ENCODE measurements around the gene FICD.

FICD gene

GRCh38 chr12:108563136-108563803 lies 48.2 kb downstream of the FICD start:
- no peak for TF ChIP-seq GATA3 (IDR thresholded peaks at IDR 0.05; ENCODE audit: low read depth, low read length)
- no peak for TF ChIP-seq GATA2 (IDR thresholded peaks at IDR 0.05; ENCODE audit: low read depth, low read length)

GRCh38 chr12:108563804-108564151 lies 48.7 kb downstream of the FICD start:
- TF ChIP-seq GATA2 (IDR thresholded peaks at IDR 0.05; ENCODE audit: low read depth, low read length) (no peak), GATA3 (IDR thresholded peaks at IDR 0.05; ENCODE audit: low read depth, low read length) (no peak)

GRCh38 chr12:108564724-108565123 lies 49.6 kb downstream of the FICD start:
- TF ChIP-seq GATA2 (IDR thresholded peaks at IDR 0.05; ENCODE audit: low read depth, low read length) (no peak), GATA3 (IDR thresholded peaks at IDR 0.05; ENCODE audit: low read depth, low read length) (no peak)

GRCh38 chr12:108565146-108565545 lies 50.1 kb downstream of the FICD start:
- TF ChIP-seq GATA3 (IDR thresholded peaks at IDR 0.05; ENCODE audit: low read depth, low read length) (no peak), GATA2 (IDR thresholded peaks at IDR 0.05; ENCODE audit: low read depth, low read length) (no peak)

- TF ChIP-seq GATA2 (IDR thresholded peaks at IDR 0.05; ENCODE audit: low read depth, low read length) (no peak), GATA3 (IDR thresholded peaks at IDR 0.05; ENCODE audit: low read depth, low read length) (no peak)
Observed at GRCh38 chr12:108565976-108566375, 50.9 kb downstream of the FICD start.

- TF ChIP-seq GATA3 (IDR thresholded peaks at IDR 0.05; ENCODE audit: low read depth, low read length) (no peak), GATA2 (IDR thresholded peaks at IDR 0.05; ENCODE audit: low read depth, low read length) (no peak)
Observed at GRCh38 chr12:108566452-108566851, 51.4 kb downstream of the FICD start.

- TF ChIP-seq GATA3 (IDR thresholded peaks at IDR 0.05; ENCODE audit: low read depth, low read length) (no peak), GATA2 (IDR thresholded peaks at IDR 0.05; ENCODE audit: low read depth, low read length) (no peak)
Observed at GRCh38 chr12:108567406-108568337, 52.6 kb downstream of the FICD start.

GRCh38 chr12:108568338-108569154 lies 53.5 kb downstream of the FICD start:
- TF ChIP-seq GATA2 (IDR thresholded peaks at IDR 0.05; ENCODE audit: low read depth, low read length), result no peak
- no peak for TF ChIP-seq GATA3 (IDR thresholded peaks at IDR 0.05; ENCODE audit: low read depth, low read length)
